Measurements from ENCODE around the gene ITIH5.

The ITIH5 gene

DNA sequence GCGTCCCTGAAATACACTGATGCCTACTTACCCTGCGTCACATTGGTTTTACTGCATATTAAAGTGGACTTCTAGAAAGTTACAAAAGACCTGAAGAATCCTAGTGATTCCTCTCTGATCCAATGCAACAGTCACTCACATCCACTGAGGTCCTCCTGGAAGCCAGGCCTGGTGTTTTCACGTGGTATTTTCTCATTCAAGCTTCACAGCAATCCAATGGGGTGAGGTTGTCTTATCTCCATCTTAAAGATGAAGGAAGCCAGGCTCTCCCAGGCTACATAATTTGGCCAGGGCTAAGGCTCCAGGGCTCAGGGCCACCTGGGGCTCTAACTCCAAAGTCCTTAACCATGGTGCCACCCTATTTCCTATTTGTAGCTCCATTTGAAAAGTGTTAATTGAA is 129.6 kb downstream of the ITIH5 start:
- no peaks in the 10 kb centered on the region for H3K9me2 ChIP-seq (replicated peaks; ENCODE audit: low read depth, low read length)
- H2AFZ ChIP-seq (ENCODE audit: low read length): no peak overlapping the region
- no peak overlapping the region for H3K4me2 ChIP-seq (ENCODE audit: low read depth, low read length, poor library complexity, severe bottlenecking)
- H3K9me3 ChIP-seq (ENCODE audit: insufficient read depth, low read depth, low read length): no peaks in the 10 kb centered on the region
- H3K9ac ChIP-seq (ENCODE audit: low read depth, low read length, poor library complexity, severe bottlenecking): no peak overlapping the region
- no peaks in the 10 kb centered on the region for H3F3A ChIP-seq (ENCODE audit: low read depth)
- no peaks in the 10 kb centered on the region for H3K36me3 ChIP-seq (ENCODE audit: insufficient read depth, low read length)
- H3K4me1 ChIP-seq (ENCODE audit: insufficient read depth, low read length, poor library complexity, severe bottlenecking): no peaks in the 10 kb centered on the region
- no peaks in the 10 kb centered on the region for H3K79me2 ChIP-seq (ENCODE audit: insufficient read depth, low read length)
- no peaks in the 10 kb centered on the region for H3K27me3 ChIP-seq (ENCODE audit: insufficient read depth, low read length, poor library complexity, severe bottlenecking)
- no peaks in the 10 kb centered on the region for H4K20me1 ChIP-seq (ENCODE audit: insufficient read depth, low read length, poor library complexity, severe bottlenecking)
- no peak overlapping the region for H3K4me3 ChIP-seq (ENCODE audit: low read length, poor library complexity, severe bottlenecking)
- TF ChIP-seq EZH2phosphoT487 (IDR thresholded peaks at IDR 0.05; ENCODE audit: borderline replicate concordance): no peak
- TF ChIP-seq, protein P1, sequence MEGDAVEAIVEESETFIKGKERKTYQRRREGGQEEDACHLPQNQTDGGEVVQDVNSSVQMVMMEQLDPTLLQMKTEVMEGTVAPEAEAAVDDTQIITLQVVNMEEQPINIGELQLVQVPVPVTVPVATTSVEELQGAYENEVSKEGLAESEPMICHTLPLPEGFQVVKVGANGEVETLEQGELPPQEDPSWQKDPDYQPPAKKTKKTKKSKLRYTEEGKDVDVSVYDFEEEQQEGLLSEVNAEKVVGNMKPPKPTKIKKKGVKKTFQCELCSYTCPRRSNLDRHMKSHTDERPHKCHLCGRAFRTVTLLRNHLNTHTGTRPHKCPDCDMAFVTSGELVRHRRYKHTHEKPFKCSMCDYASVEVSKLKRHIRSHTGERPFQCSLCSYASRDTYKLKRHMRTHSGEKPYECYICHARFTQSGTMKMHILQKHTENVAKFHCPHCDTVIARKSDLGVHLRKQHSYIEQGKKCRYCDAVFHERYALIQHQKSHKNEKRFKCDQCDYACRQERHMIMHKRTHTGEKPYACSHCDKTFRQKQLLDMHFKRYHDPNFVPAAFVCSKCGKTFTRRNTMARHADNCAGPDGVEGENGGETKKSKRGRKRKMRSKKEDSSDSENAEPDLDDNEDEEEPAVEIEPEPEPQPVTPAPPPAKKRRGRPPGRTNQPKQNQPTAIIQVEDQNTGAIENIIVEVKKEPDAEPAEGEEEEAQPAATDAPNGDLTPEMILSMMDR (conservative IDR thresholded peaks at IDR 0.05; ENCODE audit: low read length): no peak

DNA sequence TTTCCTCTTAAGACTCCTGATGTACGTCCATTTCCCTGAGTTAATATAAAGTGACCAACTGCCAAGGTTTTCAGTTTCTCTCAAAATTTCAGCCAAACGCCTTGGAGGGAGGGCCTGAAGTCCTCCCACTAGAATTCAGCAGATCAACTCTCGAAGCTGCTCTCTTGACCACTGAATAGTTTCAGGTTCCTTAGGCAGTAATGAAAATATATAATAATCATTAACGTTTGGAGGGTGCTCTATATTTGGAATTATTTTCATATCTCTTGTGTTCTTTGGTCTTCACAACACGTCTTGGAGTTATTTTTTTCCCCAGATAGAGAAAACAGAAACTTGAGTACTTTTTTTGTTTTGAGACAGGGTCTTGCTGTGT is 132.3 kb downstream of the ITIH5 start:
- no peak for TF ChIP-seq EZH2phosphoT487 (IDR thresholded peaks at IDR 0.05; ENCODE audit: borderline replicate concordance)
- TF ChIP-seq, protein P1 (conservative IDR thresholded peaks at IDR 0.05; ENCODE audit: low read length): no peak
- Histone ChIP-seq H3K4me2 (ENCODE audit: low read depth, low read length, poor library complexity, severe bottlenecking) (no peak overlapping the region), H3K4me1 (ENCODE audit: insufficient read depth, low read length, poor library complexity, severe bottlenecking) (no peaks in the 10 kb centered on the region)

DNA sequence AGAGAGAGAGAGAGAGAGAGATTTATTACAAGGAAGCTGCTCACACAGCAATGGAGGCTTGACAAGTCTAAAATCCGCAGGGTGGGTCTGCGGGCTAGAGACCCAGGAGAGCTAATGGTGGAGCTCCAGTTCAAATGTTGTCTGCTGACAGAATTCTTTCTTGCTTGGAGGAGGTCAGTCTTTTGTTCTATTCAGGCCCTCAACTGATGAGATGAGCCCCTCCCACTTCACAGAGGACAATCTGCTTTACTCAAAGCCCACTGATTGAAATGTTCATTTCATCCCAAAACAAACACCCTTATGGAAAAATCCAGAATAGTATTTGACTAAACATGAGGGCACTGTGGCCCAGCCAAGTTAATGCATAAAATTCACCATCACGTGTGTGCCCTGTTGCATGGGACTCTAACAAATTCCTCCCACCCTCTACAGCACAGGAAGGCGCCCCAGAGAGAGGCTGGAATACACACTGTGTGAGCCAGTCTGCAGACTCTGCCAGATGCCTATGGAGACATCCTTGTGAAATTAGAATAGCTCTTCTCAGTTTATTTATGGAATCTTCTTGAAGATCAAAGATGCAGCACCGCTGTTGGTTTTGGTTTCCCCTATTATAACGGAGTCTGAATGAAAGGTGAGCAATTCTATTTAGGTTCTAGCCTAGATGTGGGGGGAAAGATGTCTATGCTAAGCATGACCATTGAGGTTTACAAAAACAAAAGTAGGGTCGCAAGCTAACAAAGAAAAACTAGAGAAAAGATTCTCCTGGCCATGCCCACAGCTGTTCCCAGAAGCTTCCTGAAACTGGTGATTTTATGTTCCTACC is 132.9 kb downstream of the ITIH5 start:
- H3K9ac ChIP-seq (ENCODE audit: low read depth, low read length, poor library complexity, severe bottlenecking): no peak overlapping the region
- TF ChIP-seq, protein P1 (conservative IDR thresholded peaks at IDR 0.05; ENCODE audit: low read length): no peak
- no peak for TF ChIP-seq EZH2phosphoT487 (IDR thresholded peaks at IDR 0.05; ENCODE audit: borderline replicate concordance)
- no peaks in the 10 kb centered on the region for H3K4me1 ChIP-seq (ENCODE audit: insufficient read depth, low read length, poor library complexity, severe bottlenecking)
- no peaks in the 10 kb centered on the region for H3K79me2 ChIP-seq (ENCODE audit: insufficient read depth, low read length)
- H3K36me3 ChIP-seq (ENCODE audit: insufficient read depth, low read length): no peaks in the 10 kb centered on the region
- no peaks in the 10 kb centered on the region for H3K27me3 ChIP-seq (ENCODE audit: insufficient read depth, low read length, poor library complexity, severe bottlenecking)
- H3K4me2 ChIP-seq (ENCODE audit: low read depth, low read length, poor library complexity, severe bottlenecking): no peak overlapping the region
- H2AFZ ChIP-seq (ENCODE audit: low read length): no peak overlapping the region
- no peaks in the 10 kb centered on the region for H3K9me3 ChIP-seq (ENCODE audit: insufficient read depth, low read depth, low read length)
- H3F3A ChIP-seq (ENCODE audit: low read depth): no peaks in the 10 kb centered on the region
- H3K4me3 ChIP-seq (ENCODE audit: low read length, poor library complexity, severe bottlenecking): no peak overlapping the region
- H4K20me1 ChIP-seq (ENCODE audit: insufficient read depth, low read length, poor library complexity, severe bottlenecking): no peaks in the 10 kb centered on the region
- no peaks in the 10 kb centered on the region for H3K9me2 ChIP-seq (replicated peaks; ENCODE audit: low read depth, low read length)

More for the DNA sequence above, 132.3 kb downstream of the ITIH5 start:
- no peak overlapping the region for H2AFZ ChIP-seq (ENCODE audit: low read length)
- H3F3A ChIP-seq (ENCODE audit: low read depth): no peaks in the 10 kb centered on the region
- no peaks in the 10 kb centered on the region for H3K79me2 ChIP-seq (ENCODE audit: insufficient read depth, low read length)
- H3K27me3 ChIP-seq (ENCODE audit: insufficient read depth, low read length, poor library complexity, severe bottlenecking): no peaks in the 10 kb centered on the region
- H3K9ac ChIP-seq (ENCODE audit: low read depth, low read length, poor library complexity, severe bottlenecking): no peak overlapping the region
- no peak overlapping the region for H3K4me3 ChIP-seq (ENCODE audit: low read length, poor library complexity, severe bottlenecking)
- no peaks in the 10 kb centered on the region for H4K20me1 ChIP-seq (ENCODE audit: insufficient read depth, low read length, poor library complexity, severe bottlenecking)
- no peaks in the 10 kb centered on the region for H3K9me2 ChIP-seq (replicated peaks; ENCODE audit: low read depth, low read length)
- H3K36me3 ChIP-seq (ENCODE audit: insufficient read depth, low read length): no peaks in the 10 kb centered on the region
- H3K9me3 ChIP-seq (ENCODE audit: insufficient read depth, low read depth, low read length): no peaks in the 10 kb centered on the region
